Fibroblast of lung (primary cell): ENCODE measurements around the gene AP4E1. TPM values are rescaled to one million over a fixed set of nuclear protein-coding genes. Genes with fewer than 3 reads are reported as not detected.
A peak's percentile ranks its signal among the peaks of the same experiment; 100 is the strongest.

Experiments used
- DNase-seq, 2 donors: peaks; one replicate each; pipeline versions ENCODE4 v3.0.0 to v3.0.0-alpha.2; 2010; ENCODE audit warnings: low read depth in 2 of 2
- H2AFZ ChIP-seq: 2 replicates; pipeline ENCODE4 v1.5.1; 2012; ENCODE audit warnings: low read length, control low read depth, inconsistent platforms
- H3K27ac ChIP-seq: 2 replicates; pipeline ENCODE4 v1.5.1; 2011; ENCODE audit warnings: low read length, control low read depth; ENCODE audit not compliant: insufficient read depth
- H3K27me3 ChIP-seq: 2 replicates; pipeline ENCODE4 v1.5.1; 2011; ENCODE audit warnings: mild to moderate bottlenecking, low read length; ENCODE audit not compliant: control insufficient read depth, insufficient read depth
- H3K36me3 ChIP-seq: 2 replicates; pipeline ENCODE4 v1.5.1; 2011; ENCODE audit warnings: low read length; ENCODE audit not compliant: control insufficient read depth, insufficient read depth
- H3K4me1 ChIP-seq: 2 replicates; pipeline ENCODE4 v1.5.1; 2011; ENCODE audit warnings: low read length; ENCODE audit not compliant: control insufficient read depth, insufficient read depth; ENCODE audit errors: extremely low read depth
- H3K4me2 ChIP-seq: 2 replicates; pipeline ENCODE4 v1.5.1; 2011; ENCODE audit warnings: low read length, control low read depth; ENCODE audit not compliant: insufficient read depth; ENCODE audit errors: extremely low read depth
- H3K4me3 ChIP-seq, 4 experiments: fragments of 200-600 bp in 1 of 4; sonication (generic) in 1 of 4; replicated peaks in 1 of 4; 2 replicates each; pipeline ENCODE4 v1.5.1; 2011 to 2016; ENCODE audit warnings: low read length in 4 of 4, low read depth in 3 of 4, mild to moderate bottlenecking in 3 of 4, control low read depth in 2 of 4, inconsistent platforms in 1 of 4, mixed read lengths in 1 of 4; ENCODE audit not compliant: insufficient read depth in 1 of 4; ENCODE audit errors: control extremely low read depth in 1 of 4
- H3K79me2 ChIP-seq: 2 replicates; pipeline ENCODE4 v1.5.1; 2012; ENCODE audit warnings: mild to moderate bottlenecking, low read length, inconsistent platforms; ENCODE audit not compliant: control insufficient read depth, insufficient read depth
- H3K9ac ChIP-seq: 2 replicates; pipeline ENCODE4 v1.5.1; 2011; ENCODE audit warnings: mild to moderate bottlenecking, low read length, control low read depth; ENCODE audit not compliant: insufficient read depth
- H3K9me3 ChIP-seq: 2 replicates; pipeline ENCODE4 v1.5.1; 2012; ENCODE audit warnings: low read depth, low read length; ENCODE audit not compliant: control insufficient read depth, insufficient read depth
- H4K20me1 ChIP-seq: 2 replicates; pipeline ENCODE4 v1.5.1; 2011; ENCODE audit warnings: low read length; ENCODE audit not compliant: control insufficient read depth, insufficient read depth; ENCODE audit errors: extremely low read depth
- EZH2 ChIP-seq: IDR thresholded peaks from 2 replicates; pipeline ENCODE4 v1.5.1; 2012; ENCODE audit warnings: low read length, control low read depth, mild to moderate bottlenecking; ENCODE audit errors: missing control alignments
- polyA plus RNA-seq, 2 donors: library from polyadenylated mRNA; depleted of rRNA in 1 of 2; stranded (reverse) in 1 of 2; unstranded in 1 of 2; fragments of >200 nt; gene quantifications; 2 replicates each; pipeline ENCODE4 v1.2.1, GENCODE V29; 2011 to 2012; ENCODE audit warnings: missing spikeins in 1 of 2
- total RNA-seq: library from RNA; depleted of rRNA; stranded (reverse); fragments of >200 nt; gene quantifications from 2 replicates; pipeline ENCODE4 v1.2.1, GENCODE V29; 2014
- TF ChIP-seq, protein P1 (sequence below), 2 donors: IDR thresholded peaks in 1 of 2; conservative IDR thresholded peaks in 1 of 2; 1 replicate in 1 of 2; 2 replicates in 1 of 2; pipeline ENCODE4 v1.5.1; 2011 to 2012; ENCODE audit warnings: low read length in 2 of 2, control low read depth in 1 of 2, inconsistent platforms in 1 of 2, low read depth in 1 of 2, mild to moderate bottlenecking in 1 of 2

Gene AP4E1
- total and polyA plus RNA-seq, 2 donors (not counting 1 experiment from before 2014, with no cell fraction given): 7.3 to 19.7 TPM

DNA sequence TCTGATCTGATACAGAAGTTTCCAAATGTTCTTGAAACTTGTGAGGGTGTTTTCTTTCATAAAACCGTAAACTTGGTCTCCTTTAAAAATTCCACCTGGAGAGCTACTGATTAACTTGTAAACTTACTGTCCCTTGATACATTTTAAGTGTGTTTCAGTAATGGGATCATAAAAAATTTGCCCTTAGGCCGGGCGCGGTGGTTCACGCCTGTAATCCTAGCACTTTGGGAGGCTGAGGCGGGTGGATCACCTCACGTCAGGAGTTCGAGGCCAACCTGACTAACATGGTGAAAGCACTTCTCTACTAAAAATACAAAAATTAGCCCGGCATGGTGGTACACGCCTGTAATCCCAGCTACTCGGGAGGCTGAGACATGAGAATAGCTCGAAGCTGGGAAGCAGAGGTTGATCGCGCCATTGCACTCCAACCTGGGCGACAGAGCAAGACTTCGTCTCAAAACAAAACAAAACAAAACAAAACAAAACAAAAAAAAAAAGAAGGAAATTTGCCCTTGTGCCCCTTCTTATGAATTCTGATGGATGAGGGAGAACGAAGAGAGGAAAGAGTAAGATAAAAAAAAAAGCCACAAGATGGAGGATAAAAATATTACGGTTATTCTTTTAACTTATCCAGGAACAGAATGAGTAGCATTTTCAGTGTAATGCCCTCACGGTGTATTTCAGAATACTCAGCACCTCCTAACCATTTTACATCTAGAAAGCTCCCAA lies 32.1 kb upstream of the AP4E1 start:
- TF ChIP-seq, protein P1, sequence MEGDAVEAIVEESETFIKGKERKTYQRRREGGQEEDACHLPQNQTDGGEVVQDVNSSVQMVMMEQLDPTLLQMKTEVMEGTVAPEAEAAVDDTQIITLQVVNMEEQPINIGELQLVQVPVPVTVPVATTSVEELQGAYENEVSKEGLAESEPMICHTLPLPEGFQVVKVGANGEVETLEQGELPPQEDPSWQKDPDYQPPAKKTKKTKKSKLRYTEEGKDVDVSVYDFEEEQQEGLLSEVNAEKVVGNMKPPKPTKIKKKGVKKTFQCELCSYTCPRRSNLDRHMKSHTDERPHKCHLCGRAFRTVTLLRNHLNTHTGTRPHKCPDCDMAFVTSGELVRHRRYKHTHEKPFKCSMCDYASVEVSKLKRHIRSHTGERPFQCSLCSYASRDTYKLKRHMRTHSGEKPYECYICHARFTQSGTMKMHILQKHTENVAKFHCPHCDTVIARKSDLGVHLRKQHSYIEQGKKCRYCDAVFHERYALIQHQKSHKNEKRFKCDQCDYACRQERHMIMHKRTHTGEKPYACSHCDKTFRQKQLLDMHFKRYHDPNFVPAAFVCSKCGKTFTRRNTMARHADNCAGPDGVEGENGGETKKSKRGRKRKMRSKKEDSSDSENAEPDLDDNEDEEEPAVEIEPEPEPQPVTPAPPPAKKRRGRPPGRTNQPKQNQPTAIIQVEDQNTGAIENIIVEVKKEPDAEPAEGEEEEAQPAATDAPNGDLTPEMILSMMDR (conservative IDR thresholded peaks at IDR 0.05 in 1 of 2, IDR thresholded peaks at IDR 0.05 in 1 of 2; ENCODE audit: low read depth in 1 of 2, low read length in 2 of 2): no peak
- no peak for TF ChIP-seq EZH2
- Histone ChIP-seq H2AFZ (peak overlapping the region; percentile 89), H3K36me3 (no peaks in the 10 kb centered on the region), H3K9ac (peak overlapping the region; percentile 11), H3K4me3 (peak overlapping the region; percentile 2 to 74 (median 30)), H4K20me1 (no peaks in the 10 kb centered on the region), H3K4me1 (no peaks in the 10 kb centered on the region), H3K4me2 (peak overlapping the region; percentile 71), H3K27ac (no peak overlapping the region), H3K79me2 (no peaks in the 10 kb centered on the region), H3K9me3 (no peaks in the 10 kb centered on the region), H3K27me3 (no peaks in the 10 kb centered on the region)
- no peak for DNase-seq

DNA sequence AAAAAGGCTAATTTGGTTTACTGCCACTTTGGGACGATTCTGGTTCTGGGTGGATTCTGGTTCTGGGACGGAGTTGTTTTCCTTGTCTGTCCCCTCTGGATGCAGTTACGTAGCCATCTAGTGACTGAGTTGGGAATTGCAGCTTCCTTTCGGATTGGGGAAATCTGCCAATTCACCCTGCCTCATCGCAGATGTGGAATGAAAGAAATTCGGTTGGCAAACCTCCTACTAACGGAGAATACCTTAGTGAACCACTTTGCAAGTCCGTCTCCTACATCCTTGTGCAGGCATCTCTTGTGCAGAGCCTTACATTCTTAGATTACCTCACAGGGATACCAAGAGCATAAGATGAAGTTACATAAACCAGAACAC lies 31.5 kb upstream of the AP4E1 start:
- Histone ChIP-seq H4K20me1 (no peaks in the 10 kb centered on the region), H2AFZ (peak overlapping the region; percentile 89), H3K9me3 (no peaks in the 10 kb centered on the region), H3K27ac (no peak overlapping the region), H3K79me2 (no peaks in the 10 kb centered on the region), H3K4me2 (peak overlapping the region; percentile 71), H3K36me3 (no peaks in the 10 kb centered on the region), H3K4me1 (no peaks in the 10 kb centered on the region), H3K9ac (peak overlapping the region; percentile 11), H3K4me3 (peak overlapping the region; percentile 2 to 74 (median 30)), H3K27me3 (no peaks in the 10 kb centered on the region)
- TF ChIP-seq, protein P1 (conservative IDR thresholded peaks at IDR 0.05 in 1 of 2, IDR thresholded peaks at IDR 0.05 in 1 of 2; ENCODE audit: low read depth in 1 of 2, low read length in 2 of 2): peak; percentile 99
- TF ChIP-seq EZH2: no peak
- DNase-seq: peak; percentile 89 to 95

DNA sequence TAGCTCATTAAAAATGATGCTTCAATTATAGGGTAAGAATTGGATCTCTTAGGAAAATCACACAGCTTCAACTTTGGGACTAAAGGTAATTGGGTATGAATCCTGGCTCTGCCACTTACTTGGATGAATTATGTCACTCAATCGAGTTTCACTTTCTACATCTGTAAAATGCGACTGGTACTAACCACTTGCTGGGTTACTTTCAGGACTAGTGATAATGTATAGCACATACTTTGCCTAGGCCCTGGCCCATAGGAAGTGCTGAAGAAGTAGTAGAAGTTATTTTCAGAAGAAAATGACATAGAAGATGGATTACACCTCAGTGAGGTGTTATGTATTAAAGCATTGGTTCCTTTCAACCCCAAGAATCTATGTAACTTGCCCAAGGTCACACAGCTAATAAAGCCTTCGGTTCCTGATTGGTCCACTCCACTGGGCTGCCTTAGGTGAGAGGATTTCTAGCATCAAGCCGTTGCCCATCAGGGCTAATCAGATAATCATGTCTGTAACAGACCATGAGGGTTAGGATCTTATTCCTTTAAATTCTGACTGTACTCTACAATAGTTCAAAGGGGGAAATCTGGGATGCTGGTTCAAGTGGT lies 29.4 kb upstream of the AP4E1 start:
- Histone ChIP-seq H3K4me1 (no peaks in the 10 kb centered on the region), H3K27ac (no peak overlapping the region), H3K27me3 (no peaks in the 10 kb centered on the region), H3K4me2 (no peak overlapping the region), H3K4me3 (no peak overlapping the region), H3K36me3 (no peaks in the 10 kb centered on the region), H3K79me2 (no peaks in the 10 kb centered on the region), H4K20me1 (no peaks in the 10 kb centered on the region), H3K9me3 (no peaks in the 10 kb centered on the region), H3K9ac (no peak overlapping the region), H2AFZ (no peak overlapping the region)
- no peak for DNase-seq
- TF ChIP-seq, protein P1 (conservative IDR thresholded peaks at IDR 0.05 in 1 of 2, IDR thresholded peaks at IDR 0.05 in 1 of 2; ENCODE audit: low read depth in 1 of 2, low read length in 2 of 2): no peak
- TF ChIP-seq EZH2: no peak
